Choroid plexus epithelial cell (primary cell): Measurements from ENCODE around the gene C18orf63.

Experiments used
- DNase-seq: peaks from one replicate; pipeline ENCODE4 v3.0.0-alpha.2; 2010; ENCODE audit warnings: low read depth
- H3K4me3 ChIP-seq: 2 replicates; pipeline ENCODE4 v1.5.1; 2011; ENCODE audit warnings: low read depth, mild to moderate bottlenecking, control low read depth, low read length, moderate library complexity
- CTCF ChIP-seq: conservative IDR thresholded peaks from 2 replicates; pipeline ENCODE4 v1.5.1; 2011; ENCODE audit warnings: low read depth, mild to moderate bottlenecking, control low read depth, inconsistent platforms, low read length, moderate library complexity

C18orf63 gene

GRCh38 chr18:74286106-74286855 lies 29.4 kb upstream of the C18orf63 start:
- peak; percentile 37 for DNase-seq
- no peak overlapping the region for H3K4me3 ChIP-seq
- TF ChIP-seq CTCF: no peak

DNA sequence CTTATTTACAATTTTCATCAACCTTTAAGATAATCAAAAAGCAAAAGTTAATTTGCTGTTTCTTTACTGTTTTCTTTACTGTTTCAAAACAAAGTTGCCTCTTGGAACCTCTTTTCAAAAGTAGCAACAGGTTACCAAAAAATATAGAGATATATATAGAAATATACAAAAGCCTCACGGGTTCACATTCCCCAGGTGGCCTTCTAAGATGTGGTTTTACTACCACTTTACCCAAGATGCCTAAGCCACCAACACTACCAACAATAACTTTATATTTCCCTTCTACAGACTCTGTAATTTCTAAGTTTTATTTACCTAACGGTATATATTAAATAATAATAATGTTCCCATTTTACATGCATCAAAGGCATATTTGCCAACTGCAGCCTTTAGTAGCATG lies 28.8 kb upstream of the C18orf63 start:
- no peak overlapping the region for H3K4me3 ChIP-seq
- no peak for DNase-seq
- TF ChIP-seq CTCF: no peak

DNA sequence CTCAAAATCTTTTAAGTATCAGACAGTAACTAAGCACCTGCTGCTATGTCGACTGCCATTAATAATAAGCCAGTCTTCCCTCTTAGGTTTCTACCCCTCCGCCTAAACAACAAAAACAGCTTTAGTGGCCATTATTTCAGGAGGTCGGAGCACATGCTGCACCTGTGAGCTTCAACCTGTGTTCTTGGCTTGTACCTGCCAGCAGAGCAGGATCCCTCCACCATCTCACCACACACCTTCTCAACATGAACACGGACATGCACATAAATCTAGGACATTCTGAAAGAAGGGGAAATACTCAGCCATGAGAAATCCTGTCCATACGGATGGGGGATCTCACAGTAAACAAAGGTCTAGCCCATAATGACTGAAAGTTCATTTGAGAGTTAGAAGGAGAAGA lies 27.6 kb upstream of the C18orf63 start:
- TF ChIP-seq CTCF: no peak
- no peak for DNase-seq

DNA sequence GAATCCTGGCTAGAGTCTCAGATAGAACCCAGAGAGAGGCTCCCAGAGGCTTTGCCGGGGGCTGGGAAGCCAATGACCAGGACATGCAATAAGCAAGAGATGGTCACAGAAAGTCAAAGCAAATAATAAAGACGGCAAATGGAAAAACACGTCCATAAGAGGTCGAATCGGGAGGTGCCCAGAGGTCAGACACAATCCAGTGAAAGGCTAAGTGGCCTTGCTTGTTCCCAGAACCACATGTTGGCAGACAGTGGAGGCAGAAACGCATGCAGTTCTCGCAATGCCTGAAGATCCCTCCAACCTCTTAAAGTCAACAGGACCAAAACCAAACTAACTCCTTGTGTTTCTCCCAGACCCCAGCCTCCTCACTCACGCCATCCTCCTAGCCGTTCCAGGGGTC lies 26.9 kb upstream of the C18orf63 start:
- no peak for TF ChIP-seq CTCF
- DNase-seq: peak; percentile 38
- peak overlapping the region; percentile 24 for H3K4me3 ChIP-seq

More for the DNA sequence above, 27.6 kb upstream of the C18orf63 start:
- H3K4me3 ChIP-seq: no peak overlapping the region

DNA sequence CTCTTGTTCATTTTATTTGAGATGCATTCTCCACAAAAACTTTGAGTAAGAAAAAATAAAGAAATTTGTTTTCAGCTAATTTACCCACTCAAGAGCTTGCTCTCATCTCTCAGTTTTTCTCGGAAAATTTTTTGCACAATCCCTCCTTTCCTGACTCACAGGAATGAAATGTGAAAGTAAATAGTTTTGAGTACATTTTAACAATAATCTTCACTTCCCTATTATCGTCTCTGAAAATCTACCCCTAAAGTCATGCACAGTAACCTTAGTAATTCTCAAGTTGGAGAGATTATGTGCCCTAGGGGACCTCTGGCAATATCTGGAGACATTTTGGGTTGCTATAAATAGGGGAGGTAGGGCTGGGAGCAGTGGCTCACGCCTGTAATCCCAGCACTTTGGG lies 26.5 kb upstream of the C18orf63 start:
- DNase-seq: peak; percentile 69
- peak overlapping the region; percentile 24 for H3K4me3 ChIP-seq
- no peak for TF ChIP-seq CTCF

GRCh38 chr18:74290021-74290420 lies 25.6 kb upstream of the C18orf63 start:
- H3K4me3 ChIP-seq: peak overlapping the region; percentile 73
- no peak for TF ChIP-seq CTCF
- no peak for DNase-seq
